Central memory CD8-positive, alpha-beta T cell (primary cell): ENCODE results near the gene PNLIP.

ENCODE experiments used
- ATAC-seq: fragments of 150-1000 bp; cut with Tn5 transposase; replicated peaks from 2 replicates; pipeline ENCODE4 v1.10.0; 2022; ENCODE audit warnings: mild to moderate bottlenecking, moderate FRiP score, moderate number of reproducible peaks; ENCODE audit not compliant: poor library complexity, severe bottlenecking; ENCODE audit errors: extremely low read depth
- DNase-seq, 2 donors: peaks; one replicate each; pipeline ENCODE4 v3.0.0; 2021; ENCODE audit warnings: low spot score in 2 of 2
- H3K27ac Mint-ChIP-seq: one replicate; pipeline ENCODE4 v1.8.0; 2022; ENCODE audit warnings: low read depth, mild to moderate bottlenecking, moderate library complexity, mixed read lengths
- H3K27me3 Mint-ChIP-seq: one replicate; pipeline ENCODE4 v1.8.0; 2022; ENCODE audit warnings: mixed read lengths
- H3K36me3 Mint-ChIP-seq: one replicate; pipeline ENCODE4 v1.8.0; 2022; ENCODE audit warnings: mild to moderate bottlenecking, moderate library complexity, mixed read lengths; ENCODE audit not compliant: insufficient read depth
- H3K4me1 Mint-ChIP-seq: one replicate; pipeline ENCODE4 v1.8.0; 2022; ENCODE audit warnings: mixed read lengths
- H3K4me3 Mint-ChIP-seq: one replicate; pipeline ENCODE4 v1.8.0; 2022; ENCODE audit warnings: mild to moderate bottlenecking, moderate library complexity, mixed read lengths
- H3K9me3 Mint-ChIP-seq: one replicate; pipeline ENCODE4 v1.8.0; 2022; ENCODE audit warnings: mixed read lengths

PNLIP gene

DNA sequence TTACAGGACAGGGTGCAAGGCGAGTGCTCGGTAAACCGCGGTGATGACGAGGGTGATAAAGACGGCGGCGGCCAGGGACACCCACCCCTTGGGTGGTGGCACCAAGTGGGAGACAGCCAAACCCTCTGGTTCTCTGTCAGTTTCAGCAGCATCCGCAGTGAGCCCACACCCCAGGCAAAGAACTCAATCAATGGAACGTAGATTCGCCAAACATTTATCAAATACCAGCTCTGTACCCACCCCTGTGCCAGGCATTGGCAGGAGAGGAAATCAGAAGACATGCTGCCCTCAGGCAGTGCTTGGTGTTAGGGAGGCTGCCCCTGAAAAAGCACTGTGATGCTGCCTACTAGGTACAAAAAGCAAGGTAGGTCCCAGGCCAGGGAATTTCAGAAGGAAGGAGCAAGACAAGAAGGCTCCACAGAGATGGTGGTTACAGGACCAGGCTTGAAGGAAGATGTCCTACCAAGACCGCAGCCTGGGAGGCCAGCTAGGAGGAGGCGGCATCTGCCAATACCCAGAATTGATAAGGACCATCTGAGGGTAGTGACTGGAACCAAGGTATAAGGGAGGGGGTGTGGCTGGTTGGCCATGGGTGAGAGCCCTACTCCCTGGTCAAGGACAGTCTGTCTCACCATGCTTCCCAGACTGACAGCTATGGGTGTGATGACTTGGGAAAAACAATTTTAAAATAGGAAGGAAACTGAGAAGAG lies 64.9 kb downstream of the PNLIP start:
- ATAC-seq (no peak), DNase-seq (no peak)
- Mint-ChIP-seq H3K9me3 (peaks cover 5% of the 10 kb centered on the region), H3K27ac (no peak overlapping the region), H3K27me3 (peaks cover 13% of the 10 kb centered on the region), H3K4me1 (no peaks in the 10 kb centered on the region), H3K36me3 (no peaks in the 10 kb centered on the region), H3K4me3 (no peak overlapping the region)

- Mint-ChIP-seq H3K9me3 (peaks cover 9% of the 10 kb centered on the region), H3K36me3 (no peaks in the 10 kb centered on the region), H3K27ac (no peak overlapping the region), H3K27me3 (peaks cover 8% of the 10 kb centered on the region), H3K4me1 (no peaks in the 10 kb centered on the region), H3K4me3 (no peak overlapping the region)
- DNase-seq, result no peak
- no peak for ATAC-seq
Measured at GRCh38 chr10:116611153-116611545, 65.4 kb downstream of the PNLIP start.

DNA sequence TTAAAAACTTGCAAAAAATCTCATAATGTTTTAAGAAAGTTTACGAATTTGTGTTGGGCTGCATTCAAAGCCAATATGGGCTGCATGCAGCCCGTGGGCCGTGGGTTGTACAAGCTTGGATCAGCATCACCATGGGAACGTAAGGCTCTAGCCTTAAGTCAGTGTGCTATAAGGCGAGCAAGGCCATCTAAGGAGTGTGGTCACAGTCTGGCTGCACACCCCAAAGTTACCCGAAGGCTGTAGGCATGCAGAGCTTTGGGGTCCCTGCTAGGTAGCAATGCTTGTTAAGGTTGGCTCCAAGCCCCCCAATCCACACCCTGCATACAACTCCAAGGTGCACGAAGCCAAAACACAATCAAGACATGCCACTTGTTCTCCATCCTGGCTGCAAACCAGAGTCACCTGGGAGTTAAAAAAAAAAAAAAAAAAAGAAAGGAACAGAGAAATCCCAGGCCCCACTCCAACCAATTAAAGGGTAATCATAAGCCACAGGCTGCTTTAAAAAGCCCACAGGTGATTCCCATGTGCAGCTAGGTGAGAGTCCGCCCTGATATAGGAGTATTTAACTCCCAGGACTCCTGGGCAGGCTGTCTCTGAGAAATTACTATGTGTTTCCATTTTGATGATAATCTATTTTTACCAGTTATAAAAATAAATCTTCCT lies 66.5 kb downstream of the PNLIP start:
- H3K27me3 Mint-ChIP-seq, result peaks cover 8% of the 10 kb centered on the region
- no peaks in the 10 kb centered on the region for H3K36me3 Mint-ChIP-seq
- DNase-seq, result no peak
- H3K4me1 Mint-ChIP-seq, result no peaks in the 10 kb centered on the region
- no peak overlapping the region for H3K27ac Mint-ChIP-seq
- peaks cover 10% of the 10 kb centered on the region for H3K9me3 Mint-ChIP-seq
- ATAC-seq, result no peak
- H3K4me3 Mint-ChIP-seq, result no peak overlapping the region

- DNase-seq (no peak), ATAC-seq (no peak)
- peaks cover 8% of the 10 kb centered on the region for H3K27me3 Mint-ChIP-seq
- H3K4me1 Mint-ChIP-seq, result no peaks in the 10 kb centered on the region
- no peaks in the 10 kb centered on the region for H3K36me3 Mint-ChIP-seq
- no peak overlapping the region for H3K27ac Mint-ChIP-seq
- H3K9me3 Mint-ChIP-seq, result peaks cover 10% of the 10 kb centered on the region
- no peak overlapping the region for H3K4me3 Mint-ChIP-seq
Measured at GRCh38 chr10:116613471-116613870, 67.7 kb downstream of the PNLIP start.

DNA sequence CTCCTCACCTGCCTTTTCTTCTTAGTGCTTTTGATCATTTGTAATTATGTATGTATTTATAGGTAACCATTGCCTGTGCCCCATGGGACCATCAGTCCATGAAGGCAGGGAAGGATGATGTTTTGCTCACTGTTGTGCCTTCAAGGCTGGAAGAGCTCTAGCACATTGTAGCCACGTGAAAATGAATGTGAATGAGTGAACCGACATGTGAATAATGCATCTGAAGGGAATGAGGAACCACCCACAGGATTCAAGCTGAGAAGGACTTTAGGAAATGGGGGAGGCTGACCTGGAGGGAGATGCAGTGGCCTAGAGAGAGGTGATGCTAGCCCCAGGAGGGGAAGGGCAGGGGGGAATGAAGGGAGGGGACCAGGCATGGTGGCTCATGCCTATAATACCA lies 69.1 kb downstream of the PNLIP start:
- no peak overlapping the region for H3K4me3 Mint-ChIP-seq
- H3K36me3 Mint-ChIP-seq, result no peaks in the 10 kb centered on the region
- H3K27ac Mint-ChIP-seq, result no peak overlapping the region
- no peaks in the 10 kb centered on the region for H3K27me3 Mint-ChIP-seq
- H3K9me3 Mint-ChIP-seq, result peaks cover 10% of the 10 kb centered on the region
- no peaks in the 10 kb centered on the region for H3K4me1 Mint-ChIP-seq
- no peak for DNase-seq
- no peak for ATAC-seq

DNA sequence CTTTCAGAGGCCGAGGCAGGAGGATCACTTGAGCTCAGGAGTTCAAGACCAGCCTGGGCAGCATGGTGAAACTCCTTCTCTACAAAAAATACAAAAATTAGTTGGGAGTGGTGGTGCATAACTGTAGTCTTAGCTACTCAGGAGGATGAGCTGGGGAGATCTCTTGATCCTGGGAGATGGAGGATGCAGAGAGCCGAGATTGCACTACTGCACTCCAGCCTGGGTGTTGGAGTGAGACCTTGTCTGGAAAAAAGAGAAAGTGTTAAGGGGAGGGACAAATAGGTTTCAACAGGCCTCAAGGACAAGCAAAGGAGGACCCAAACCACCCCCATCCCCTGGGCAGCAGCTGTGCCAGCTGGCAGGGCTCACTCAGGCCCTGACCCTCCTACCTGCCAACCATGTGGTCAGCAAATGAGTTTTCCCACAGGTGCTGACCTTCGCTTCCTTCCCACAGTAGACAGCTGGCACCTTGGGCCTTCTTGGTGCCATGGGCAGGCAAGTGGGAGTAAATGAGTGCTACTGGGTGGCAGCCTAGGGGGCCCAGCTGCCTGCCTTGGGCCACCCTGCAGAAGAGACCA lies 69.6 kb downstream of the PNLIP start:
- DNase-seq, result no peak
- no peaks in the 10 kb centered on the region for H3K27me3 Mint-ChIP-seq
- H3K4me1 Mint-ChIP-seq, result no peaks in the 10 kb centered on the region
- H3K36me3 Mint-ChIP-seq, result no peaks in the 10 kb centered on the region
- ATAC-seq, result no peak
- H3K4me3 Mint-ChIP-seq, result no peak overlapping the region
- H3K27ac Mint-ChIP-seq, result no peak overlapping the region
- peaks cover 10% of the 10 kb centered on the region for H3K9me3 Mint-ChIP-seq
